Measurements from ENCODE around the gene TRERF1.

GRCh38 chr6:42341221-42341620, 110.5 kb downstream of the TRERF1 start:
- no peak for TF ChIP-seq EP300 (IDR thresholded peaks at IDR 0.05)
- TF ChIP-seq CTCF (IDR thresholded peaks at IDR 0.05): no peak
